ENCODE data around the gene CC2D1A. TPM values are rescaled to one million over a fixed set of nuclear protein-coding genes. Genes with fewer than 3 reads are reported as not detected.

Gene CC2D1A
- total and polyA plus RNA-seq, 8 donors, result 24.8 to 381 (median 38.5) TPM

GRCh38 chr19:13881692-13882418, 24.1 kb upstream of the CC2D1A start:
- intact Hi-C loops (cut with DNase I; ENCODE audit: low total_unique reads), result loop anchor here (10.0 kb wide), 1 partner anchor 173 kb away; no protein-coding TSS in a partner anchor
- DNase-seq, result peak in 1 of 2 donors; percentile 56
- H3K27ac ChIP-seq, result peak overlapping the region in 4 of 5 donors; percentile 12 to 85 (median 82)
- no peaks in the 10 kb centered on the region for H3K36me3 ChIP-seq
- H3K4me3 ChIP-seq, result no peak overlapping the region
- no peaks in the 10 kb centered on the region for H3K9me3 ChIP-seq
- peaks cover 18 to 64% (median 50%) of the 10 kb centered on the region in 4 donors for H3K4me1 ChIP-seq
- TF ChIP-seq POLR2A (IDR thresholded peaks at IDR 0.05) (no peak), CTCF (IDR thresholded peaks at IDR 0.05) (no peak), EP300 (IDR thresholded peaks at IDR 0.05) (no peak), POLR2AphosphoS5 (IDR thresholded peaks at IDR 0.05) (no peak)
- 43 to 60% (median 44%) methylated on average over 13 to 17 of the region's 17 CpGs for WGBS, 5 donors
- H3K27me3 ChIP-seq, result no peaks in the 10 kb centered on the region

DNA sequence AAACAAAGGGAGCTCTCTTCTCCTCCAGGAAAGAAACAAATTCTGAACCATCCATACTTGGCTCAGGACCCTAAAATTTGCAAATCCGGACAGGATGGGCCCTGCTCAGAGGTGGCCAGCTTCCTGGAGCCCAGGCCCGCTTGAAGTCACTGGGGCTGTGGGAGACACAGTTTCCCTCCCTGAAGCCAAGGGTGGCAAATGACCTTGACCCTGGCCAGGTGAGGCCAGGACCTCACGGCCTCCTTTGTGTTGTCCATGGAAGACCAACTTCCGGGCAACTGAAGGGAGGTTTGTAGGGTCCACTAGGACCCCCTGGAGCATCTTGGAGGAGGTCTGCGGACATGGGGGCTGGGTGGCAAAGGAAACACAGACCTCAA, 23.6 kb upstream of the CC2D1A start:
- no peaks in the 10 kb centered on the region for H3K9me3 ChIP-seq
- peak overlapping the region in 2 of 5 donors; percentile 80 to 85 for H3K27ac ChIP-seq
- no peak for DNase-seq
- H3K4me1 ChIP-seq, result peaks cover 22 to 69% (median 54%) of the 10 kb centered on the region in 4 donors
- no peaks in the 10 kb centered on the region for H3K36me3 ChIP-seq
- H3K4me3 ChIP-seq, result no peak overlapping the region
- intact Hi-C loops (cut with DNase I; ENCODE audit: low total_unique reads), result loop anchor here (10.0 kb wide), 1 partner anchor 172 kb away; no protein-coding TSS in a partner anchor
- no peak for TF ChIP-seq CTCF (IDR thresholded peaks at IDR 0.05)
- no peak for TF ChIP-seq EP300 (IDR thresholded peaks at IDR 0.05)
- TF ChIP-seq POLR2AphosphoS5 (IDR thresholded peaks at IDR 0.05), result no peak
- TF ChIP-seq POLR2A (IDR thresholded peaks at IDR 0.05), result no peak
- WGBS, 5 donors, result 82 to 90% (median 84%) methylated on average over 5 of the region's 5 CpGs
- no peaks in the 10 kb centered on the region for H3K27me3 ChIP-seq

DNA sequence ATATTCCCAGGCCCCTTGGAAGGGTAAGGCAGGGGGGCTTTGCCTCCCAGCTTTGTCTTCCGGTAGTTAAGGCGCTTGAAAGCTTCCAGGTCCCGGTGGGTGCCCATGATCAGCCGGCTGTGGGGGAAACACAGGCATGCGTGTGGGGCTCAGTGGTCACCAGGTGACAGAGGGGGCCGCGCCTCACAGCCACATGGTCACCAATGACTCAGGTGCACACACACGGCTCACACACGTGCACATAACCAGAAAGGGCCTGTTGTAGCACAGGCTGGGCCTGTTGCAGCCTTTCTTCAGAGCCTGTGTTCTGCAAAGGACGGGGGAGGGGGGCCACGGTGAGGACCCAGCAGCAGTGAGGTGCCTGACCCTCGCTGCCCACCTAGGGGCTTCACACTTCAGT, 23.2 kb upstream of the CC2D1A start:
- intact Hi-C loops (cut with DNase I; ENCODE audit: low total_unique reads), result loop anchor here (10.0 kb wide), 1 partner anchor 172 kb away; no protein-coding TSS in a partner anchor
- no peak for TF ChIP-seq POLR2AphosphoS5 (IDR thresholded peaks at IDR 0.05)
- no peak for TF ChIP-seq CTCF (IDR thresholded peaks at IDR 0.05)
- TF ChIP-seq POLR2A (IDR thresholded peaks at IDR 0.05), result no peak
- no peak for TF ChIP-seq EP300 (IDR thresholded peaks at IDR 0.05)
- no peaks in the 10 kb centered on the region for H3K36me3 ChIP-seq
- H3K27ac ChIP-seq, result peak overlapping the region in 1 of 5 donors; percentile 80
- WGBS, 5 donors, result 85 to 97% (median 92%) methylated on average over 6 to 12 of the region's 12 CpGs
- no peaks in the 10 kb centered on the region for H3K27me3 ChIP-seq
- H3K9me3 ChIP-seq, result no peaks in the 10 kb centered on the region
- H3K4me1 ChIP-seq, result peaks cover 24 to 73% (median 58%) of the 10 kb centered on the region in 4 donors
- no peak for DNase-seq
- no peak overlapping the region for H3K4me3 ChIP-seq

DNA sequence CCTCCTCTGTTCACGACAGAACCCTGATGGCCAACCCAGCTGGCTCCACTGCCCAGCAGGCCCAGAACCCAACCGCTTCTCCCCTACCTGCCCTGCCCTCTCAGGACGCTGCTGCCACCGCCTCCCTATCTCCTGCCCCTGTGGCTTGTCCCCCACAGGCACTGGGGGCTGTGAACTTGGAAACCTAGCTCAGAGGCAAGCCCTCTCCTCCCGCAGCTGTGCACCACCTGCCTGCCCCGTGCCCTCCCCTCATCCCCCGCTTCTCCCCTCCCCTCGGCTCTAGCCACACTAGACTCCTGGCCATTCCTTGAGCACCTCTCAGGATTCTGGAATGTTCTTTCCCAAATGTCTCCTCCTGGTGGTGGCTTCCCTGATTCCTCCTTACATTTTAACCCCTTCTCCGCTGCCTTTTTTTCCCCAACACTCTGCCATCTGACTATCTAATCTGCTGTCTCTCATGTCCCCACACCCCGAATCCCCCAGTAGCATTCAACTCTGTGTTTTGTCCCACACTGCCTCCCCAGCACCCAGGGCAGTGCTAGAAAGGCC, 22.4 kb upstream of the CC2D1A start:
- H3K9me3 ChIP-seq, result no peaks in the 10 kb centered on the region
- H3K36me3 ChIP-seq, result no peaks in the 10 kb centered on the region
- intact Hi-C loops (cut with DNase I; ENCODE audit: low total_unique reads), result loop anchor here (10.0 kb wide), 1 partner anchor 171 kb away; no protein-coding TSS in a partner anchor
- 81 to 87% (median 85%) methylated on average over 8 to 10 of the region's 10 CpGs for WGBS, 5 donors
- no peak overlapping the region for H3K27ac ChIP-seq
- no peak for TF ChIP-seq CTCF (IDR thresholded peaks at IDR 0.05)
- TF ChIP-seq POLR2A (IDR thresholded peaks at IDR 0.05), result no peak
- no peak for TF ChIP-seq EP300 (IDR thresholded peaks at IDR 0.05)
- no peak for TF ChIP-seq POLR2AphosphoS5 (IDR thresholded peaks at IDR 0.05)
- H3K4me1 ChIP-seq, result peaks cover 24 to 81% (median 65%) of the 10 kb centered on the region in 4 donors
- no peaks in the 10 kb centered on the region for H3K27me3 ChIP-seq
- no peak for DNase-seq
- H3K4me3 ChIP-seq, result no peak overlapping the region

All from stomach (tissue), 9 donors.